GM19452 (cell line): ENCODE data around the gene MUC5B.
"Not testable (repeated sequence)": the region's sequence is repeated elsewhere in the genome, so short reads cannot be mapped to it uniquely, and the experiment has no call there.

Experiments
- ATAC-seq: cut with Tn5 transposase; IDR thresholded peaks from one replicate; pipeline ENCODE4 v1.9.1; 2021; ENCODE audit not compliant: unreplicated experiment

Gene MUC5B

DNA sequence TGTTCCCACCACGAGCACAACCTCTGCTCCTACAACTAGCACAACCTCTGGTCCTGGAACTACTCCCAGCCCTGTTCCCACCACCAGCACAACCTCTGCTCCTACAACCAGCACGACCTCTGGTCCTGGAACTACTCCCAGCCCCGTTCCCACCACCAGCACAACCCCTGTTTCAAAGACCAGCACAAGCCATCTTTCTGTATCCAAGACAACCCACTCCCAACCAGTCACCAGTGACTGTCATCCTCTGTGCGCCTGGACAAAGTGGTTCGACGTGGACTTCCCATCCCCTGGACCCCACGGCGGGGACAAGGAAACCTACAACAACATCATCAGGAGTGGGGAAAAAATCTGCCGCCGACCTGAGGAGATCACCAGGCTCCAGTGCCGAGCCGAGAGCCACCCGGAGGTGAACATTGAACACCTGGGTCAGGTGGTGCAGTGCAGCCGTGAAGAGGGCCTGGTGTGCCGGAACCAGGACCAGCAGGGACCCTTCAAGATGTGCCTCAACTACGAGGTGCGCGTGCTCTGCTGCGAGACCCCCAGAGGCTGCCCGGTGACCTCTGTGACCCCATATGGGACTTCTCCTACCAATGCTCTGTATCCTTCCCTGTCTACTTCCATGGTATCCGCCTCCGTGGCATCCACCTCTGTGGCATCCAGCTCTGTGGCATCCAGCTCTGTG lies 30.9 kb upstream of the MUC5B start:
- ATAC-seq, result not testable (repeated sequence)

DNA sequence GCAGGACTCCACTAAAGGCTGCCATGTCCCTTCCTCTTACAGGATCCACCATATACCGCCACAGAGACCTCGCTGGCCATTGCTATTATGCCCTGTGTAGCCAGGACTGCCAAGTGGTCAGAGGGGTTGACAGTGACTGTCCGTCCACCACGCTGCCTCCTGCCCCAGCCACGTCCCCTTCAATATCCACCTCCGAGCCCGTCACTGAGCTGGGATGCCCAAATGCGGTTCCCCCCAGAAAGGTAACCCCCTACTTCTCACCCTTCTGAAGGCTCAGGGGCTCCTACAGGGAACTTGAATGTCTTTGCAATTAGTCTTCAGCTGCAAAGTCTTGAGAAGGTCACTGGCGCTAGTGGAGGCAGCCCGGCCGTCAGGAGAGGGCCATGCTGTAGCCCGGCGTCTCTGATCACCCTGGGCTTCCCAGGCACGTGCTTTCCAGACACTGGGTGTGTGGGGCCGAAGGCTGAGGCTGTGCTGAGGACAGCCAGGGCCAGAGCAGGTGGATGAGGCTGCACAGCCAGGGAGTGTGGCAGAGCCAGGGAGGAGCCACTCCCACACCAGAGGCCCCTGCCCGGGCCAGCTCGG lies 30.0 kb upstream of the MUC5B start:
- ATAC-seq, result no peak

DNA sequence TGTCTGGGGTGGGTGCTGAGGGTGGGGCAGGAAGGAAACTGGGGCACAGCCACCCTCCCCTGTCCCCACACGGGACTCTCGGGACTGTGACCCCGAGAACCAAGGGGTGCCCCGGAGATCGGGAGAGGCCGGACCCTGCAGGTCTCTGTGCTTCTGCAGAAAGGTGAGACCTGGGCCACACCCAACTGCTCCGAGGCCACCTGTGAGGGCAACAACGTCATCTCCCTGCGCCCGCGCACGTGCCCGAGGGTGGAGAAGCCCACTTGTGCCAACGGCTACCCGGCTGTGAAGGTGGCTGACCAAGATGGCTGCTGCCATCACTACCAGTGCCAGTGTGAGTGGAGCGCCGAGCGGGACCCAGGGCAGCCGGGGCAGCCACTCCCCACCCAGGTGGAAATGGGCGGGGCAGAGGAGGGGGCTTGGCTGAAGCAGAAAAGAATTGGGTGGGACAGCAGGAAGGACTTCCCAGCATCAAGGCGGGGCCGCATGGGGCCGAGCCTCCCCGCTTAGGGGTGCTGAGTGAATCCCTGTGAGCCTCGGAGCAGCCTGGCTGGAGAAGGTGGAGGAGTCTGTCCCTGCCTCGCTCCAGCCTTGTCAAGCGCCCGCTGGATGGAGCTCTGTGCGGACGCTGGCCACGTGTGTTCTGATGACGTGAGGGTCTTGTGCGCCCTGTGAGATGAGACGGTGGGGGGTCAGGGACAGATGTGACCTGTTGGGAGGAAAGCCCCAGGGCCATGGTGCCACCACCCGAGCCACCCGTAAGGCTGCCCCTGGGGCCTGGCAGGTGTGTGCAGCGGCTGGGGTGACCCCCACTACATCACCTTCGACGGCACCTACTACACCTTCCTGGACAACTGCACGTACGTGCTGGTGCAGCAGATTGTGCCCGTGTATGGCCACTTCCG lies 29.3 kb upstream of the MUC5B start:
- no peak for ATAC-seq

DNA sequence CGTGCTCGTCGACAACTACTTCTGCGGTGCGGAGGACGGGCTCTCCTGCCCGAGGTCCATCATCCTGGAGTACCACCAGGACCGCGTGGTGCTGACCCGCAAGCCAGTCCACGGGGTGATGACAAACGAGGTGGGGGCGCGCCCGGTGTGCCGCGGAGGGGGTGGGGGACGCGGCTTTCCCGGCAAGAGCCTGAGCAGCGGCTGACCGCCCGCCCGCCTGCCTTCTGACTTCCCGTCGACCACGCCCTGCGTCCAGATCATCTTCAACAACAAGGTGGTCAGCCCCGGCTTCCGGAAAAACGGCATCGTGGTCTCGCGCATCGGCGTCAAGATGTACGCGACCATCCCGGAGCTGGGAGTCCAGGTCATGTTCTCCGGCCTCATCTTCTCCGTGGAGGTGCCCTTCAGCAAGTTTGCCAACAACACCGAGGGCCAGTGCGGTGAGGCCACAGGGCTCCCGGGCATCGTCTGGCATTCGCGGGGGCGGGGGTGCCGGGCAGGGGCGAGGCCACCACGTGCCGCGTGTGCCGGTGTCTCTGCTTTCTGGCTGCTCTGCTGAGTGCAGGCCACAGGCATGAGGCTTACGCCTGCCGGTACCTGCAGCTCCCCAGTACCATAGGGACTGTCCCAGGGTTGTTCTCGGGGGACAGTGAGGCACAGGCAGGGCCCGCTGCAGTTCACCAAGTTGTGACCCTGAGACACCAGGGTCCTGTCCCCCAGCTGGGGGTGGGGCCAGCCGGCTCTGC lies 28.5 kb upstream of the MUC5B start:
- ATAC-seq, result no peak

DNA sequence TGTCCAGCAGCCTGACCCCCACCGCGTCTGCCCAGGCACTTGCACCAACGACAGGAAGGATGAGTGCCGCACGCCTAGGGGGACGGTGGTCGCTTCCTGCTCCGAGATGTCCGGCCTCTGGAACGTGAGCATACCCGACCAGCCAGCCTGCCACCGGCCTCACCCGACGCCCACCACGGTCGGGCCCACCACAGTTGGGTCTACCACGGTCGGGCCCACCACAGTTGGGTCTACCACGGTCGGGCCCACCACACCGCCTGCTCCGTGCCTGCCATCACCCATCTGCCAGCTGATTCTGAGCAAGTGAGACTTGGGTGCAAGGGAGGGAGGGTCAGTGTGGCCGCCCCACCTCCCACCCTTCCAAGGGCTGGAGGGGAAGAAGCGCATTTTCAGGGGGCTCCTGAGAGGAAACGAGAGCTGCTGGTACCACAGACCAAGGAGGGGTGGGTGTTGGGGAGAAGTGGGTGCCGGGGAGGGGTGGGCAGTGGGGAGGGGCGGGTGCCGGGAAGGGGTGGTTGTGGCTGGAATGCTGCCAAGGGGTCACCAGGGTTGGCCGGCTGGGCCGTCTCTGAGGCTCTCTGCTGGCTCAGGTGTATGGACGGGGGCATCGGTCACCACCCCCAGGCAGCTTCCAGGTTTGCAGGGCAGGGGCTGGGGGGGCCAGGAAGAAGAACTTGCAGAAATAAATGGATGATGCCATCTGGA lies 27.7 kb upstream of the MUC5B start:
- ATAC-seq, result no peak

DNA sequence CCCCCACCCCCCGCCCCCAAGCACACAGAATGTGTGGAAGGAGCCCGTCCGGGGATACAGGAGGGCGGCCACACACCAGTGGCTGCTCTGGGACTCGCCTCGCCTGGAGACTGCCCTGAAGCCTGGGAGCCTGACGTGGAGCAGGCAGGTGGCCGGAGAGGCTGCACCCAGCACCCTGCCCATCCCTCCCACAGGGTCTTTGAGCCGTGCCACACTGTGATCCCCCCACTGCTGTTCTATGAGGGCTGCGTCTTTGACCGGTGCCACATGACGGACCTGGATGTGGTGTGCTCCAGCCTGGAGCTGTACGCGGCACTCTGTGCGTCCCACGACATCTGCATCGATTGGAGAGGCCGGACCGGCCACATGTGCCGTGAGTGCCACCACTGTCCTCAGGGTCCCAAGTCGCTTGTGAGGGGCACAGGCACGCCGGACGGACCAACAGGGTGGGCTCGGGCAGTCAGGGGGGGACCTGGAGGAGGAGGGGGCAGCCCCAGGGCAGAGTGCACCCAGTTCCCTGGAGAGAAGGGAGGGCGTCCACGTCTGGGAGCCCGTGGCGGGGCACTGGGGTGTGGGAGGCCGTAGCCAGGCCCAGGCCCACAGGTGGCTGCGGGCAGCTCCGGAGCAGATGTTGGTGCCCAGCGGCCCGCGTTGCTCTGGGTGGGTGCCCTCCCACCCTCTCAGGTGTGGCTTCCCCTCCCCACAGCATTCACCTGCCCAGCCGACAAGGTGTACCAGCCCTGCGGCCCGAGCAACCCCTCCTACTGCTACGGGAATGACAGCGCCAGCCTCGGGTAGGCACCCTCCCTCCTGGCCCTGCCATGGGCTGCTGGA lies 27.0 kb upstream of the MUC5B start:
- ATAC-seq, result no peak

DNA sequence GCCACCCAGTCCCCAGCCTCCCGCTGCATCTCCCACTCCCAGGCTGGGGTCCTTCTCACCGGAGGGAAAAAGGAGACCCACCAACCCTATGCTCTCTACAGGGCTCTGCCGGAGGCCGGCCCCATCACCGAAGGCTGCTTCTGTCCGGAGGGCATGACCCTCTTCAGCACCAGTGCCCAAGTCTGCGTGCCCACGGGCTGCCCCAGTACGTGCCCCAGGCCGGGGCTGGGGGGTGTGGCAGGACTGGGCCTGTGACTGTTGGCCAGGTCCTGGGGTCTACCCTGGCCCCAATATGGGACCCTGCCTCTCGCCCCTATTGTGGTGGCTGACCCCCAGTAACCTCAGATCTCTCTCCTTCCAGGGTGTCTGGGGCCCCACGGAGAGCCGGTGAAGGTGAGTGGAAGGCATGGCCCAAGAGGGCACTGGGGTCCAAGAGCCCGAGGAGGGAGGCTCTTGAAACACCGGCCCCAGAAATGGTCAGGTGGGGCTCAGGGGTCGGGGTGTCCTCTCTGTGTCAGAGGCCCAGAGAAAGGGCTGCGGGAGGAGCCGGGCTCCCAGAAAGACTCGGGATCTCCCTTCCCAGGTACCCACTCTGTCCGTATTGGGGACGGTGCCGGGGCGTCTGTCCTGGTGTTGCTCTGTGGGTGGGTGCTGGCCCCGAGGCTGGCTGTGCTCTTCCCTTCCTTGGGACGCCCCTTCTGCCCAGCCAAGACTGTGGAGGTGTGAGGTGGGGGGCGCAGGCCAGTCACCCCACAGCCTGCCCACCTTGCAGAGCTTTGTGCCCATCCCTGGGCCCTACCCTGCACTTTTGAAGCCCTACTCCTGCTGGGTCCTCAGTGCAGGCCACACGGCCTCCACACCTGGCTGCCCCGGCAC lies 26.1 kb upstream of the MUC5B start:
- ATAC-seq, result no peak

DNA sequence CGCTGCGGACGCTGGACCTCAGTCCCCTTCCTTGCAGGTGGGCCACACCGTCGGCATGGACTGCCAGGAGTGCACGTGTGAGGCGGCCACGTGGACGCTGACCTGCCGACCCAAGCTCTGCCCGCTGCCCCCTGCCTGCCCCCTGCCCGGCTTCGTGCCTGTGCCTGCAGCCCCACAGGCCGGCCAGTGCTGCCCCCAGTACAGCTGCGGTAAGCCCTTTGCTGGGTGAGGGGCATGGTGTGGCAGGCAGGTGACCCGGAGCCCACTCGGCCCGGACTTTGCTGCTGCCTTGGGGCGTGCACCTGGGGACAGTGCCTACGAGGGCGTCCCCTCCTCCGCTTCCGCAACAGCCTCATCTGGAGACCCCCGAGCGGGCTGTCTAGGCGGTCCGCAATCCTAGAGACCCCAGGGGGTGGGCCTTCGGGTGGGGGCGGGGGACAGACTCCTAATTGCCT lies 25.4 kb upstream of the MUC5B start:
- no peak for ATAC-seq

DNA sequence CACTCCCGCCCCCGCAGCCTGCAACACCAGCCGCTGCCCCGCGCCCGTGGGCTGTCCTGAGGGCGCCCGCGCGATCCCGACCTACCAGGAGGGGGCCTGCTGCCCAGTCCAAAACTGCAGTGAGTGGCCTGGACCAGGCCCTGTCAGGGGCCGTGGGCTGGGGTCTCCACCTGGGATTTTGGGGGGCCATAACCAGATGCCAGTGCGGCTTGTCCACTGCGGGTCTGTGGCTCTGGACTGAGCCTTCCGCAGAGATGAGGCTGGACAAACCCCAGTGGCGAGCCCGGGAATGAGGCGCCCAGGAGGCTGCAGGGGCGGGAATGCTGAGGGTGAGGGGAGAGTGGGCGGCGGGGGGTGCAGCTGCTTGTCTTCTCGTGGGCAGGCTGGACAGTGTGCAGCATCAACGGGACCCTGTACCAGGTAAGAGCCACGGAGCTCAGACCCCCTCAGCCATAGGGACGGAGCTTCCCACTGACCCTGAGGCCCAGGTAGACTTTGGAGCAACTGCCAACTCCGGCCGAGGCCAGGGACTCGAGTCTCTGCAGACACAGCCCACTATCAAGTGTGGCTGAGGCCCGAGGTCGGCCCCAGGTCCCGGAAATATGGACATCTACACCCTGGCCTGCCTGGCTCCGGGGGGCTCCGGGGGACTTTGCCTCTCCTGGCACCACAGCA lies 24.8 kb upstream of the MUC5B start:
- no peak for ATAC-seq

DNA sequence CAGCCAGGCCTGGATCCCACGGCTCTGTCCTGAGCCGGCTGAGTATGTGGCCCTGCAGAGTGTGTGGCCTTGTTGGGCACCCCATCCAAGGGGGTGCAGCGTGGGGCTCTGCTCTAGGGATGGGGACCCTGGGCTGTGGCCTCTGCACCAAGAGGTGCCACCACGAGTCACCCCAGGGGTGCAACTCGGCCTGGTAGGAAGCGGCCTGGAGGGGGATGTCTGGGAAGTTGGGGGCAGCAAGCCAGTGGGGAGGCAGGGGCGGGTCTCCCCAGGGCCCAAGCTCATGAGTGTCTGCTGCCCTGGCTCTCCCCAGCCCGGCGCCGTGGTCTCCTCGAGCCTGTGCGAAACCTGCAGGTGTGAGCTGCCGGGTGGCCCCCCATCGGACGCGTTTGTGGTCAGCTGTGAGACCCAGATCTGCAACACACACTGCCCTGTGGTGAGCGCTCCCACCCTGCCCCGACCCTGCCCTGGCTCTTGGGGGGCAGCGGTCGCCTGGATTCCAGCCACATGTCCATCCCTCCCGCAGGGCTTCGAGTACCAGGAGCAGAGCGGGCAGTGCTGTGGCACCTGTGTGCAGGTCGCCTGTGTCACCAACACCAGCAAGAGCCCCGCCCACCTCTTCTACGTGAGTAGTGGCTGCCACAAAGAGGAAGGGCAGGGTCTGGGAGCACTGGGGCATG lies 24.2 kb upstream of the MUC5B start:
- no peak for ATAC-seq

DNA sequence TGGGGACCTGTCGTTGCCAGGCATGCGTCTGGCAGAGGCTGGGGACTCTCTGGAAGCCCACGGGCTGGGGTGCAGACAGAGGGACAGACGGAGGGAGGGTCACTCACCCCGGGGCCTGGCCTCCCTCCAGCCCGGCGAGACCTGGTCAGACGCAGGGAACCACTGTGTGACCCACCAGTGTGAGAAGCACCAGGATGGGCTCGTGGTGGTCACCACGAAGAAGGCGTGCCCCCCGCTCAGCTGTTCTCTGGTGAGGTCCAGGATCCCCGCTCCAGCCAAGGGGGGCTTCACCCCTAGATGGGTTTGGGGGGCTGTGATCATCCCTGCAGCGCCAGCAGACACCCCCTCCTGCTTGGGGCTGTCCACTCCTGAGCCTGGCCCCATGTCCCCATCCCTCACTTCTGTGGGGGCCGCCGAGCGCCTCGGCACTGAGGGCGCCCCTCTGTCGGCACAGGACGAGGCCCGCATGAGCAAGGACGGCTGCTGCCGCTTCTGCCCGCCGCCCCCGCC lies 23.6 kb upstream of the MUC5B start:
- no peak for ATAC-seq

DNA sequence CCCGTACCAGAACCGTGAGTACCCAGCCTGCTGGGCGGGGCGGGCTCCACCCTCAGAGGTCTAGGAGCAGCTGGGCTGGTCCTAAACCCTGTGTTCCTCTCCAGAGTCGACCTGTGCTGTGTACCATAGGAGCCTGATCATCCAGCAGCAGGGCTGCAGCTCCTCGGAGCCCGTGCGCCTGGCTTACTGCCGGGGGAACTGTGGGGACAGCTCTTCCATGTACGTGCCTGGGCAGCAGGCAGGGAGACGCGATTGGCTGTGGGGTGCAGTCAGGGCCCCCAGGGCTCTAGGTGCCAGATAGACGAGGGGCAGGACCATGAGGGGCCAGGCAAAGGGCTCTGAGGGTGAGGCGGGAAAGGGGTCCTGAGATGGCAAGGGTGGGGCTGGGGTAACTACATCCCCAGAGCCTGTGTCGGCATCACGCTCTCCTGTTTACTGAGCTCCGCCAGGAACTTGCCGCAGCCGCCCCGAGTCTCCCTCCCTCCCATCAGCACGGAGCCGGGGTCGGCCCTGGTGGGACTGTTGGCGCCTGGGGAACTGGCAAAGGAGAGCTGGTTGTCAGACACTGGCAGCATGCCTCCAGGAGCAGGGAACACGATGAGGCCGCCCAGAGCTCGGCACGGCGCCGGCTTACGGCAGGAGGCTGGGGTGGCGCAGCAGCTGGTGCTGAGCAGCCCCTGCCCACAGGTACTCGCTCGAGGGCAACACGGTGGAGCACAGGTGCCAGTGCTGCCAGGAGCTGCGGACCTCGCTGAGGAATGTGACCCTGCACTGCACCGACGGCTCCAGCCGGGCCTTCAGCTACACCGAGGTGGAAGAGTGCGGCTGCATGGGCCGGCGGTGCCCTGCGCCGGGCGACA lies 22.9 kb upstream of the MUC5B start:
- ATAC-seq, result no peak

DNA sequence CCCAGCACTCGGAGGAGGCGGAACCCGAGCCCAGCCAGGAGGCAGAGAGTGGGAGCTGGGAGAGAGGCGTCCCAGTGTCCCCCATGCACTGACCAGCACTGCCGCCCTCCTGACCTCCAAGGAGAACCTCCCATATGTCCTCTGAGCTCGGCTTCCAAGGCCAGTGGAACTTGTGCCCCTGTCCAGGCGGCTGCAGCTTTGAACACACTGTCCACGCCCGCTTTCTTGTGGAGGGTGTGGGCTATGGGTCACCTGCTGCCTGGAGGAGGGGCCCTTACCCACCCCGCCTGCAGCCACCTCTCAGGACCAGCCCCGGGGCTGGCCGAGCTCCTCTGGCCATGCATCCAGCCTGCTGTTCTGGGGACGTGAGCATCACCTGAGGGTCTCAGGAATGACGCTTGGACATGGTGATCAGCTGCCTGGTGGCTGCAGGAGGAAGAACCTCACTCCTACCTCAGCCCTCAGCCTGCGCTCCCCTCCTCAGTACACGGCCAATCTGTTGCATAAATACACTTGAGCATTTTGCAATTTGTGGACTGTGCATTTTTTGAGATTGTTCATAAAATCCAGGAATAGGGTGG lies 22.2 kb upstream of the MUC5B start:
- ATAC-seq, result no peak

DNA sequence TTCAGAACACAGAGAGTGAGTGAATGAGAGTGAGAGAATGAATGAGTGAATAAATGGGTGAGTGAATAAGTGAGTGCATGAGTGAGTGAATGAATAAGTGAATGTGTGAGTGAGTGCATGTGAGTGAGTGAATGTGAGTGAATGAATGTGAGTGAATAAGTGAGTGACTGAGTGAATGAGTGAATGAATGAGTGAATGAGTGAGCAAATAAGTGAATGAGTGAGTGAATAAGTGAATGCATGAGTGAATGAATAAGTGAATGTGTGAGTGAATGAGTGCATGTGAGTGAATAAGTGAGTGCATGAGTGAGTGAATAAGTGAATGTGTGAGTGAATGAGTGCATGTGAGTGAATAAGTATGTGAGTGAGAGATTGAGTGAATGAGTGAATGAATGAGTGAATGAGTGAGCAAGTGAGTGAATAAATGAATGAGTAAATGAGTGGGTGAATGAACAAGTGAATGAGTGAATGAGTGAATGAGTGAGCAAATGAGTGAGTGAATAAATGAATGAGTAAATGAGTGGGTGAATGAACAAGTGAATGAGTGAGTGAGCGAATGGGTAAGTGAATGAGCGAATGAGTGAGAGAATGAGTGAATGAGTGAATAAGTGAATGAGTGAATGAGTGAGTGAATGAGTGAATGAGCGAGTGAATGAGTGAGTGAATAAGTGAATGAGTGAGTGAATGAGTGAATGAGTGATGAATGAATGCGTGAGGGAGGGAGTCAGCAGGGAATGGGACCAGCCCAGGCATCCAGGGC lies 21.3 kb upstream of the MUC5B start:
- no peak for ATAC-seq

DNA sequence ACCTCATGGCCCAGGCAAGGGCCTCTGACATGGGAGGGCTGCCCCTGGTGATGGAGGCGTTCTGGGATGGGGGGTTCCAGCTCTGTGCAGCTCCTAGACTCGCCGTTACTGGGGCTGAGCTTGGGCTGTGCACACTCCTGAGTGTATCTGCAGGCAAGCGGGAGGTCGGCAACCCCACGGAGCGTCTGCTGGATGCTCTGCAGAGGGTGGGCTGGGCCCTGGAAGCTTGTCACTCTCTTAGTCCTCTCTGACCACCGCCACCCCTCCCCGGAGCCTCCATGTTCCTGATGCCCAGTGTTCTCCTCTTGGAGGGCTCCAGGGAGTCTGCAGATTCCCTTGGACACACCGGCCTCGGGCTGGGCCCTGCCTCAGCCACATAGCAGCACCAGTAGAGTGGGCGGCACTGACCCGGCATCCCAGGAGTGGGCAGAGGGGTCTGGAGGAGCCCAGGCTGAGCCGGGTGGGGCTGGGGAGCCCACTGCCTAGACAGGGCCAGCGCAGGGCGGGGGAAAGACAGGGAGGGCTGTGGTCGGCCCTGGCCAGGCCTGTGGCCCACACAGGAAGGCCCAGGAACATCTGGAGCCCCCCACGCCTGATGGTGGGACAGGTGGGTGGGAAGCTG lies 20.6 kb upstream of the MUC5B start:
- ATAC-seq, result no peak
